Right atrium auricular region (tissue), 2 donors: ENCODE data around the gene ZNF556. TPM values are rescaled to one million over a fixed set of nuclear protein-coding genes. Genes with fewer than 3 reads are reported as not detected.

Experiments used
- DNase-seq: peaks from one replicate; pipeline ENCODE4 v3.0.0-alpha.2; 2019; ENCODE audit warnings: low spot score
- H3K27ac ChIP-seq, 2 donors: fragments of 200-600 bp; sonication (generic); 1 replicate in 1 of 2; 2 replicates in 1 of 2; pipeline ENCODE4 v1.5.1; 2016 to 2019
- H3K27me3 ChIP-seq, 2 donors: fragments of 200-600 bp; sonication (generic); one replicate each; pipeline versions ENCODE4 v1.5.1 to v1.6.0; 2017 to 2019
- H3K36me3 ChIP-seq: fragments of 200-600 bp; sonication (generic); one replicate; pipeline ENCODE4 v1.5.1; 2016
- H3K4me1 ChIP-seq, 2 donors: fragments of 200-600 bp; sonication (generic); one replicate each; pipeline versions ENCODE4 v1.5.1 to v1.6.0; 2017 to 2019
- H3K4me3 ChIP-seq, 2 donors: fragments of 200-600 bp; sonication (generic); 1 replicate in 1 of 2; 2 replicates in 1 of 2; pipeline ENCODE4 v1.5.1; 2017 to 2019; ENCODE audit warnings: mild to moderate bottlenecking in 1 of 2, moderate library complexity in 1 of 2
- H3K9me3 ChIP-seq, 2 donors: fragments of 200-600 bp; sonication (generic); one replicate each; pipeline ENCODE4 v1.5.1; 2019
- total RNA-seq, 2 donors: library from RNA; depleted of rRNA; stranded (reverse); fragments of >200 nt; gene quantifications; one replicate each; pipeline ENCODE4 v1.1.0, GENCODE V29; 2016
- TF ChIP-seq, protein P1 (sequence below), 2 donors: fragments of 200-600 bp; sonication (generic); IDR thresholded peaks; one replicate each; pipeline ENCODE4 v1.5.1; 2019; ENCODE audit warnings: antibody characterized with exemption in 2 of 2

The ZNF556 gene
- not detected for total RNA-seq

DNA sequence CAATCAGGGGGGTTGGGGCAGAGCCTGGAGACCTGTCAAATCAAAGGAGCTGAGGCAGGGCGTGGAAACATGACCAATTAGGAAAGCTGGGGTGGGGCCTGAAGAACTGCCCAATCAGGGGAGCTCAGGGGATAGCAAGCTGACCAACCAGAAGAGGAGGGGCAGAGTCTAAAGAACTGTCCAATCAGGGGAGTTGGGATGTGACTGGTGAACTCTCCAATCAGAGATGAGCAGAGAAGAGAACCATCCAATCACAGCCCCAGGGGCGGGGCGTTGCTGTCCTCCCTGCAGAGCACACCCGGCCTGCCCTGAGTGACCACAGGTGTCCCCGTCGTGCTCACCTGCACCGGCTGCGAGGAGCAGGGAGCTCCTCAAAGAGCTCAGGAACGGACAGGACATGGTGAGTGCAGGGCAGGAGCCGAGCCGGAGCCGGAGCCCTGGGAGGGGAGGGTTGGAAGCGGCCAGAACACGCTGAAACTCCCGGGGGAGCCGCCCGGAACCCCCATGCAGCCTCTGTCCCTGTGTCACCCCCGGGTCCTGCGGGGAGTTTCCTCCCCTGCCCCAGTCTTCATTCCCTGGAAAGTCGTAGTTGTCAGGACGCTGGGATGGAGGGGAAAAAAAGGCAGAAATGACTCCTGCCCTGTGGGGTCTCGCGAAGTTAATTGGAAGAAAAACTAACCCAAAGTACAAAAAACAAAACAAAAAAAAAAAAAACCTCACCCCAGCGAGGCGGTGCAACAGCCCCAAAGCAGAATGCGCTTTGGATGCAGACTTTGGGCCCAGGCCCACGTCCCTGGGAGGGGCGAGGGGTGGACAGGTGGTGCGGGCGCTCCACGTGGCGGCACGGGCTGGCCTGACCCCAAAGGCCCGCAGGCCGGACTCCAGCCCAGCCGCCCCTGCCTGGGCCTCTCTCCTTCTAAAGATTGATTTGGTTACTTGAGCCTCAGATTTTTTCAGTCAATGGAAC, at the start of gene ZNF556:
ZNF556 (plus strand) TSS at position 311 of the 967 bp plus-strand sequence; CDS start at position 398, 87 bp downstream.
- no peak for DNase-seq

DNA sequence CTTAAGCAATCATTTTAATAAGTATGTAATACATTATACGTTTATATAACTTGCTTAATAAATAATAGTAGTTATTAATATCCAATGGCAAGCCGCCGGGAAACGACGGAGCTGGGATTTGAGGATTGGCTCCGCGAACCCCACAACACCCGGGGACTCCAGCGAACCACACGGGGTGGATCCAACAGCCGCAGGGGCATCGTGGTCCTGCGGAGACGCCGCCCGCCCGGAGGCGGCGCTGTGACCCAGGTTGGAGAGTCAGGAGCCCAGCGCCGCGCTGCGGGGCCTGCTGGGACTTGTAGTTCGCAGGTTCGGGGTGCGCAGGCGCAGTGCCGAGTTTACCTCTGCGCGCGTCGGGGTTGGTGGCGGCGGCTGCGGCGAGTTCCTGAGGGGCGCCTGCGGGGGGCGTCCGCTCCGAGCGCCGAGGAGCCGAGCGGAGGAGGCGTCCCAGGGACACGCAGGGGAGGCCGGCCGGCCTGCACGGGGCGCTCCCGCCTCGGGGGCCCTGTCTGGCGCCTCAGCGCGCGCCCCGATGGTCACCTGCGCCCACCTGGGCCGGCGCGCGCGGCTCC, 47.5 kb upstream of the ZNF556 start, which contains the start of gene ZNF554:
ZNF554 (plus strand) TSS at position 329 of the 572 bp plus-strand sequence; CDS start at position 533, 204 bp downstream.
- peak within 1 kb of the TSS; percentile 68 to 94 for H3K4me3 ChIP-seq
- DNase-seq: peak; percentile 96
- TF ChIP-seq, protein P1, sequence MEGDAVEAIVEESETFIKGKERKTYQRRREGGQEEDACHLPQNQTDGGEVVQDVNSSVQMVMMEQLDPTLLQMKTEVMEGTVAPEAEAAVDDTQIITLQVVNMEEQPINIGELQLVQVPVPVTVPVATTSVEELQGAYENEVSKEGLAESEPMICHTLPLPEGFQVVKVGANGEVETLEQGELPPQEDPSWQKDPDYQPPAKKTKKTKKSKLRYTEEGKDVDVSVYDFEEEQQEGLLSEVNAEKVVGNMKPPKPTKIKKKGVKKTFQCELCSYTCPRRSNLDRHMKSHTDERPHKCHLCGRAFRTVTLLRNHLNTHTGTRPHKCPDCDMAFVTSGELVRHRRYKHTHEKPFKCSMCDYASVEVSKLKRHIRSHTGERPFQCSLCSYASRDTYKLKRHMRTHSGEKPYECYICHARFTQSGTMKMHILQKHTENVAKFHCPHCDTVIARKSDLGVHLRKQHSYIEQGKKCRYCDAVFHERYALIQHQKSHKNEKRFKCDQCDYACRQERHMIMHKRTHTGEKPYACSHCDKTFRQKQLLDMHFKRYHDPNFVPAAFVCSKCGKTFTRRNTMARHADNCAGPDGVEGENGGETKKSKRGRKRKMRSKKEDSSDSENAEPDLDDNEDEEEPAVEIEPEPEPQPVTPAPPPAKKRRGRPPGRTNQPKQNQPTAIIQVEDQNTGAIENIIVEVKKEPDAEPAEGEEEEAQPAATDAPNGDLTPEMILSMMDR (IDR thresholded peaks at IDR 0.05): peak; percentile 94 to 99
- no peaks in the 10 kb centered on the region for H3K27me3 ChIP-seq
- H3K36me3 ChIP-seq: peaks cover 6% of the 10 kb centered on the region
- peaks cover 0 to 13% of the 10 kb centered on the region in 2 donors for H3K4me1 ChIP-seq
- no peaks in the 10 kb centered on the region for H3K9me3 ChIP-seq
- peak within 1 kb of the TSS; percentile 44 to 75 for H3K27ac ChIP-seq

More for the DNA sequence above, at the start of gene ZNF556:
- Histone ChIP-seq H3K27ac (no peak within 1 kb of the TSS), H3K36me3 (no peaks in the 10 kb centered on the region), H3K4me1 (no peaks in the 10 kb centered on the region), H3K9me3 (no peaks in the 10 kb centered on the region), H3K4me3 (no peak within 1 kb of the TSS), H3K27me3 (no peaks in the 10 kb centered on the region)
- TF ChIP-seq, protein P1 (IDR thresholded peaks at IDR 0.05): no peak

DNA sequence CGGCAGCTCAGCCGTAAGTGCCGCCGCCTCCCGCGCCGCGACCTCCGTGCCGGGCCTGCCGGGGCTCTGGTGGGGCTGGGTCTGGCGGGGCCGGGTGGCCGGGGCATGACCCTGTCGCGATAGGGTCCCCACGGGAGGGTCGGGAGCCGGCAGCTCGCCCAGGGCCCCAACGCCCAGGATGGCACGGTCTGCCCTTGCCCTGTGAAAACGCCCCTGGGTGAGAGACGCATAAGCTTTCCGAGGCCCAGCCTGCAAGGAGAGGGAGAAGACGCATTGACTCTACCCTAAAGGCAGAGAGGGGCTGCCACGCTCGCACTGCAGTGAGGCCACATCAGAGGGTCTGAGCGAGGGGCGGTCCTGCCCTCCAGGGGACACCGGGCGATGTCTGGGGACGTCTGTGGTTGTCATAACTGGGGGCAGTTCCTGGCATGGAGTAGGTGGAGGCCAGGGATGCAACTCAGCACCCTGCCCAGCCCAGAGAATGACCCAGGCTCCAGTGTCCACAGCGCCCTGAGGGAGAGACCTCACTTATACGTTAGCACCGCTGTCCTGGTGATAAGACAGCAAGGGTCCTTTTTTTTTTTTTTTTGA, 46.9 kb upstream of the ZNF556 start:
- TF ChIP-seq, protein P1 (IDR thresholded peaks at IDR 0.05): no peak

DNA sequence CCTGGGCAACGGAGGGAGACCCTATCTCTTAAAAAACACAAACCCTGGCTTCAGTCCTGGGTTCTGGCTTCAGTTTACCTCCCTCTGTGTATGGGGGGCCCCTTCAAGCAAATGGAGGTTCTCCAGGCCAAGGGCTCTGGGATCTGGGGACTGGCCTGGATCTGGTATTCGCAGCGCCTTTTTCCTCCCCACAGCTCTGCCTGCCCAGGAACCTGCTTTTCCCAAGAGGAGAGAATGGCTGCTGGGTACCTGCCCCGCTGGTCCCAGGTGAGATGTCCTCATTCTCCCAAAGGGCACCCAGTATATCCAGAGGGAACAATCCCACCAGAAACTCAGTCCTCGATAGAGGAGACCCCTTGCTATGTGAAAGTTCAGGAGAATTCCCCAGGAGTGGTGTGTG, 44.3 kb upstream of the ZNF556 start:
- Histone ChIP-seq H3K27ac (no peak overlapping the region), H3K27me3 (no peaks in the 10 kb centered on the region), H3K4me1 (peaks cover 0 to 13% of the 10 kb centered on the region in 2 donors), H3K36me3 (peaks cover 16% of the 10 kb centered on the region), H3K4me3 (no peak overlapping the region), H3K9me3 (no peaks in the 10 kb centered on the region)
- TF ChIP-seq, protein P1 (IDR thresholded peaks at IDR 0.05): no peak
- no peak for DNase-seq

More for the DNA sequence above, 46.9 kb upstream of the ZNF556 start:
- Histone ChIP-seq H3K27ac (peak overlapping the region; percentile 44 to 75), H3K4me3 (peak overlapping the region; percentile 68 to 94), H3K27me3 (no peaks in the 10 kb centered on the region), H3K9me3 (no peaks in the 10 kb centered on the region), H3K4me1 (peaks cover 0 to 13% of the 10 kb centered on the region in 2 donors), H3K36me3 (peaks cover 6% of the 10 kb centered on the region)
- no peak for DNase-seq

DNA sequence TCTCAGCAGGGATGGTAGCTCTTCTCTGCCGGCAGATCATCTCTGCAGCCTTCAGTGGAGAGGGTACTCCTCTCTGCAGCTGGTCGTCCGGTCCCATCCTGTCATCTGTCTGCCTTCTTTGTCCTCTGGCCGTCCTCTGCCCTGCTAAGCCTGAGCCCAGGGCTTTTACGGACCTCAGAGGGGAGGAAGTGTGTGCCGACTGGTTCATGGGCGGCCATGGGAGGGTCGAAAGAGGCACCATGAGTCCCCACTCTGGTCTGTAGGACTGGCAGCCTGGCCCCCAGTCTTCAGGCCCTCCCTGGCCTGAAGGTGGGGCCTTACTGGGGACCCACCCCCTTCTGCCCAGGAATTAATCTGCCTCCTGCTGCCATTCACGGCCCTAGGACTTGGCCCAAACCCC, 43.5 kb upstream of the ZNF556 start:
- no peak overlapping the region for H3K27ac ChIP-seq
- H3K4me1 ChIP-seq: peaks cover 0 to 13% of the 10 kb centered on the region in 2 donors
- H3K9me3 ChIP-seq: no peaks in the 10 kb centered on the region
- no peaks in the 10 kb centered on the region for H3K27me3 ChIP-seq
- H3K4me3 ChIP-seq: no peak overlapping the region
- DNase-seq: no peak
- H3K36me3 ChIP-seq: peaks cover 22% of the 10 kb centered on the region
- TF ChIP-seq, protein P1 (IDR thresholded peaks at IDR 0.05): no peak
